Activated naive CD4-positive, alpha-beta T cell treated with anti-CD3 and anti-CD28 coated beads, Interleukin-2, amount 10 ng/mL, durations not matched to agents 5 hours and 36 hours (primary cell): ENCODE data around the gene PLGLB1. TPM values are rescaled to one million over a fixed set of nuclear protein-coding genes. Genes with fewer than 3 reads are reported as not detected.

Source experiments
- total RNA-seq, 2 experiments: library from RNA; stranded (reverse); gene quantifications; one replicate each; pipeline ENCODE4 v1.2.3, GENCODE V29; 2021

Gene PLGLB1
- total RNA-seq = 1 to 10 TPM; 5.0 to 6.9 TPM

GRCh38 chr2:87021744-87022143 is at the start of gene PLGLB1:
Gene PLGLB1, minus strand, starts transcription at chr2:87021844. Its CDS starts 61 bp downstream, at chr2:87021783.

Other genes with a start within 250 kb of the PLGLB1 start
- 1 to 10 TPM; 6.5 to 7.1 TPM for gene CD8A, start 230.9 kb downstream of the PLGLB1 start, total RNA-seq
- gene CD8B, start 160.0 kb downstream of the PLGLB1 start, total RNA-seq = 1 to 10 TPM; 2.6 to 3.0 TPM
- 1 to 10 TPM; 1.1 to 1.6 TPM for gene RGPD1, start 79.7 kb downstream of the PLGLB1 start, total RNA-seq